HL-60 (cell line): Measurements from ENCODE around the gene HSFX2.
"Not testable (repeated sequence)": the region's sequence is repeated elsewhere in the genome, so short reads cannot be mapped to it uniquely, and the experiment has no call there.

Source experiments
- DNase-seq, 2 experiments: peaks; one replicate each; pipeline ENCODE4 v3.0.0-alpha.2; 2010 to 2020; ENCODE audit warnings: low read depth in 1 of 2, low spot score in 1 of 2
- H3K27ac ChIP-seq: fragments of 250-450 bp; sonication (Bioruptor Pico); replicated peaks from 2 replicates; pipeline ENCODE4 v1.5.1; 2020; ENCODE audit warnings: mild to moderate bottlenecking, moderate library complexity
- H3K27me3 ChIP-seq: fragments of 250-450 bp; sonication (Bioruptor Pico); 2 replicates; pipeline ENCODE4 v1.5.1; 2021; ENCODE audit warnings: mild to moderate bottlenecking, moderate library complexity; ENCODE audit not compliant: insufficient read depth, poor library complexity, severe bottlenecking
- H3K4me3 ChIP-seq: replicated peaks from 2 replicates; pipeline ENCODE4 v1.5.1; 2011; ENCODE audit warnings: mild to moderate bottlenecking, control low read depth, low read length; ENCODE audit not compliant: insufficient read depth
- GABPA ChIP-seq: IDR thresholded peaks from 2 replicates; pipeline ENCODE4 v1.6.1; 2012; ENCODE audit warnings: low read depth
- POLR2AphosphoS5 ChIP-seq: IDR thresholded peaks from 2 replicates; pipeline ENCODE4 v1.6.1; 2012; ENCODE audit warnings: low read depth
- REST ChIP-seq: IDR thresholded peaks from 2 replicates; pipeline ENCODE4 v1.6.1; 2012; ENCODE audit warnings: low read depth; ENCODE audit not compliant: insufficient replicate concordance
- SPI1 ChIP-seq: IDR thresholded peaks from 2 replicates; pipeline ENCODE4 v1.6.1; 2012; ENCODE audit warnings: low read depth, mild to moderate bottlenecking, borderline replicate concordance
- TF ChIP-seq, protein P1 (sequence below): IDR thresholded peaks from one replicate; pipeline ENCODE4 v1.5.1; 2011; ENCODE audit warnings: low read length, control low read depth, inconsistent platforms; ENCODE audit not compliant: insufficient read depth

The HSFX2 gene

DNA sequence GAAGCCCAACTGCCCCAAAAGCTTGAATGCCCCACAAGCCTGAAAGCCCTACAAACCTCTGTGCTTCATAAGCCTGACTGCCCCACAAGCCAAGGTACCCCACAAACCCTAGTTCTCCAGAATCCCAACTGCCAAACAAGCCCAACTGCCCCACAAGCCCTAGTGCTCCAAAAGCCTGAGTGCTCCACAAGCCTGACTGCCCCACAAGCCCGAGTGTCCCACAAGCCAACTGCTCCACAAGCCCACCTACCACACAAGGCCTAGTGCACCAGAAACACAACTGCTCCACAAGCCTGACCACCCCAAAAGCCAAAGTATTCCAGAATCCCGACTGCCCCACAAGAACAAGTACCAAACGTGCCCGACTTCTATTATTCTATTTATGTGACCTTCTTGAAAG, 31.8 kb downstream of the HSFX2 start:
- Histone ChIP-seq H3K27ac (no peak overlapping the region), H3K4me3 (no peak overlapping the region), H3K27me3 (no peaks in the 10 kb centered on the region)
- TF ChIP-seq GABPA (no peak), POLR2AphosphoS5 (no peak), REST (no peak), SPI1 (no peak)
- TF ChIP-seq, protein P1, sequence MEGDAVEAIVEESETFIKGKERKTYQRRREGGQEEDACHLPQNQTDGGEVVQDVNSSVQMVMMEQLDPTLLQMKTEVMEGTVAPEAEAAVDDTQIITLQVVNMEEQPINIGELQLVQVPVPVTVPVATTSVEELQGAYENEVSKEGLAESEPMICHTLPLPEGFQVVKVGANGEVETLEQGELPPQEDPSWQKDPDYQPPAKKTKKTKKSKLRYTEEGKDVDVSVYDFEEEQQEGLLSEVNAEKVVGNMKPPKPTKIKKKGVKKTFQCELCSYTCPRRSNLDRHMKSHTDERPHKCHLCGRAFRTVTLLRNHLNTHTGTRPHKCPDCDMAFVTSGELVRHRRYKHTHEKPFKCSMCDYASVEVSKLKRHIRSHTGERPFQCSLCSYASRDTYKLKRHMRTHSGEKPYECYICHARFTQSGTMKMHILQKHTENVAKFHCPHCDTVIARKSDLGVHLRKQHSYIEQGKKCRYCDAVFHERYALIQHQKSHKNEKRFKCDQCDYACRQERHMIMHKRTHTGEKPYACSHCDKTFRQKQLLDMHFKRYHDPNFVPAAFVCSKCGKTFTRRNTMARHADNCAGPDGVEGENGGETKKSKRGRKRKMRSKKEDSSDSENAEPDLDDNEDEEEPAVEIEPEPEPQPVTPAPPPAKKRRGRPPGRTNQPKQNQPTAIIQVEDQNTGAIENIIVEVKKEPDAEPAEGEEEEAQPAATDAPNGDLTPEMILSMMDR, result no peak
- no peak for DNase-seq

- not testable (repeated sequence) for H3K27ac ChIP-seq, H3K4me3 ChIP-seq, DNase-seq, H3K27me3 ChIP-seq
These were observed 39.9 kb downstream of the HSFX2 start for GRCh38 chrX:149555251-149555650.

- not testable (repeated sequence) for H3K27me3 ChIP-seq, DNase-seq, H3K4me3 ChIP-seq, H3K27ac ChIP-seq
These were observed 43.2 kb downstream of the HSFX2 start for GRCh38 chrX:149551939-149552248.

GRCh38 chrX:149551245-149551938, 43.7 kb downstream of the HSFX2 start:
- DNase-seq, H3K27ac ChIP-seq, H3K27me3 ChIP-seq, H3K4me3 ChIP-seq: not testable (repeated sequence)

DNA sequence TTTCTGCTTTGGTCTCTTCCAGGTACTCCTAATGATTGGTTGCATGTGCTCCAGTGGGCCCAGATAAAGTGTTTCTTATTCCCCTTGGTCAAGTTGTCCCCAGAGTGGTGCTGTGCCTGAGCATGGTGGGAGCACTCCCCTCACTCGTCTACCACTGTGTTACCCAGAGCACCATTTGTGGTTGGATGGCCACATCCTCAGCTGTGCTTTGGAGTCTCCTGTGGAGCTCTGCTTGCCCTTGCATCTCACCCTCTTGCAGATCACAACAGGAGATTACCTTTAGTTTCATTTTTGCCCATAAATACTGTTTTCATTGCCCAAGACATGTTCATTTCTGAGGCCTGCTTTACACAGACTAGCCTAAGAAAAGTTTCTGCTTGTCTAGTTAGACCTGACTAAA, 44.7 kb downstream of the HSFX2 start:
- not testable (repeated sequence) for H3K27me3 ChIP-seq, H3K27ac ChIP-seq, H3K4me3 ChIP-seq, DNase-seq

DNA sequence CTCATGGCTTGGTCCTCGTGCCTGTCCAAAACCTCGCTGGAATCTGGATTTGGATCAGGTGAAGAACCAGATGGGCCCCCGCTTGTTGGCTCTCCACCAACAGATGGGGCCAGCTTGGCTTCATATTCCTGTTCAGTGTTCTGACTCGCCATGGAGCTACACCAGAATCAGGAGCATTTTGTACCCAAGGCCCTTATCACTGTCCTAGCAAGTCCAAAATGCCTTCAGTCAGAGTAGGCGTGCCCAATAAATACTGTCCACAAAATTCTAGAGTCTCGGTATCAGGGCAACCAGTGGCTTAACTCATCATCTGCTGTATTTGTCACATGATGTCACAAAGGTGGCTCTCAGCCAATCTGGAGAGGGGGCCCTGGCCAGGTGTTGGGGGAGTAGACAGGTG, 45.4 kb downstream of the HSFX2 start, which contains the start of gene HSFX3:
HSFX3 (minus strand) TSS at position 224 of the 400 bp plus-strand sequence; CDS start at position 152, 72 bp downstream.
- H3K27ac ChIP-seq, DNase-seq, H3K27me3 ChIP-seq, H3K4me3 ChIP-seq: not testable (repeated sequence)

DNA sequence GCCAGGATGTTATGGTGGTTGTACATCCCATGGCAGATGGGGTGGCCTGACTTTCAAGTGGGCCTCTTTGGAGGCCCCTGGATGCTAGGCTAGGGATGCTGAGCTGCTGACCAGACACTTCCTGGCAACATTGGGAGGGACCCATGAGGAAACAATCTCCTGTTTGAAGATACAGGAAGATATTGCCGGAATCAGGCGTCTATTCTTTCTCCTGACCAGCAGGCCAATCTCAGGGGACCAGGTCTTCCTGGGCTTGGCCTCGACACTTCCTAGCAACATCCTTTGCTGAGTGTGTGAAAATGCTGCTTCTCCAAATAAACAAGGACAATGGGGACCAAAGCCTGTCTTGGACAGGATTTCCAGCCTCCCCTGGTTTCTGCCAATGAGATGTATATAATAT, 47.3 kb downstream of the HSFX2 start:
- not testable (repeated sequence) for H3K27ac ChIP-seq, DNase-seq, H3K27me3 ChIP-seq, H3K4me3 ChIP-seq

- not testable (repeated sequence) for H3K4me3 ChIP-seq, H3K27ac ChIP-seq, DNase-seq, H3K27me3 ChIP-seq
These were observed 48.2 kb downstream of the HSFX2 start for GRCh38 chrX:149546962-149547361.

GRCh38 chrX:149545545-149546543, 49.3 kb downstream of the HSFX2 start:
- not testable (repeated sequence) for H3K4me3 ChIP-seq, H3K27me3 ChIP-seq, H3K27ac ChIP-seq, DNase-seq
